ENCODE results near the gene STIM1.

Gene STIM1

GRCh38 chr11:4076774-4077173, 221.3 kb downstream of the STIM1 start:
- no peak for DNase-seq

GRCh38 chr11:4083198-4083597, 227.7 kb downstream of the STIM1 start:
- no peak for DNase-seq

- DNase-seq = no peak
These were observed 229.1 kb downstream of the STIM1 start for GRCh38 chr11:4084406-4085125.

GRCh38 chr11:4085575-4085974, 230.1 kb downstream of the STIM1 start:
- DNase-seq = no peak

- no peak for DNase-seq
These were observed 231.3 kb downstream of the STIM1 start for GRCh38 chr11:4086575-4087353.

GRCh38 chr11:4087551-4087950, 232.1 kb downstream of the STIM1 start:
- DNase-seq = no peak

GRCh38 chr11:4090258-4090657, 234.8 kb downstream of the STIM1 start:
- DNase-seq = no peak

- DNase-seq = no peak
These were observed 236.6 kb downstream of the STIM1 start for GRCh38 chr11:4092026-4092425.

GRCh38 chr11:4093519-4094347, 238.3 kb downstream of the STIM1 start:
- DNase-seq = no peak

GRCh38 chr11:4094348-4095291, 239.2 kb downstream of the STIM1 start, which contains the start of gene RRM1:
Gene RRM1, plus strand, starts transcription at chr11:4094799. Its CDS starts 214 bp downstream, at chr11:4095013.
- peak; percentile 96 for DNase-seq

- no peak for DNase-seq
These were observed 240.2 kb downstream of the STIM1 start for GRCh38 chr11:4095509-4096230.

GRCh38 chr11:4098026-4098621, 242.7 kb downstream of the STIM1 start:
- DNase-seq = no peak

GRCh38 chr11:4102711-4103110, 247.2 kb downstream of the STIM1 start:
- DNase-seq = no peak

GRCh38 chr11:4103269-4103668, 247.8 kb downstream of the STIM1 start:
- no peak for DNase-seq

- no peak for DNase-seq
These were observed 250.5 kb downstream of the STIM1 start for GRCh38 chr11:4105916-4106315.

GRCh38 chr11:4111834-4112233, 256.4 kb downstream of the STIM1 start:
- no peak for DNase-seq

GRCh38 chr11:4115128-4115527, 259.7 kb downstream of the STIM1 start:
- DNase-seq = no peak

- DNase-seq = no peak
These were observed 262.6 kb downstream of the STIM1 start for GRCh38 chr11:4118107-4118506.

GRCh38 chr11:4123218-4123617, 267.8 kb downstream of the STIM1 start:
- DNase-seq = no peak

- DNase-seq = no peak
These were observed 269.7 kb downstream of the STIM1 start for GRCh38 chr11:4125141-4125540.

- no peak for DNase-seq
These were observed 271.9 kb downstream of the STIM1 start for GRCh38 chr11:4127357-4127756.

Data from NCI-H2107 (cell line).